RWPE1 (cell line): ENCODE measurements around the gene PDS5B.
"Not testable (repeated sequence)": the region's sequence is repeated elsewhere in the genome, so short reads cannot be mapped to it uniquely, and the experiment has no call there.

Experiments
- CTCF ChIA-PET: fragments of 350-600 bp; sonication (Branson Sonifier 250); formaldehyde crosslinking; extraction: SDS; loops from one replicate; lab custom pipeline; 2021; lab: Yijun Ruan, JAX
- POLR2A ChIA-PET: fragments of 400-600 bp; formaldehyde crosslinking; extraction: SDS; loops from one replicate; lab custom pipeline; 2020; ENCODE audit warnings: antibody characterized with exemption; ENCODE audit not compliant: low non-redundant PET; lab: Yijun Ruan, JAX
- DNase-seq: peaks from one replicate; pipeline ENCODE4 v3.0.0; 2012; ENCODE audit warnings: low spot score
- H3K27ac ChIP-seq: fragments of 450-650 bp; 2 replicates; pipeline ENCODE4 v1.5.1; 2017
- TF ChIP-seq, protein P1 (sequence below): fragments of 450-650 bp; conservative IDR thresholded peaks from 2 replicates; pipeline ENCODE4 v1.5.1; 2017; ENCODE audit warnings: low read depth, mild to moderate bottlenecking

PDS5B gene

DNA sequence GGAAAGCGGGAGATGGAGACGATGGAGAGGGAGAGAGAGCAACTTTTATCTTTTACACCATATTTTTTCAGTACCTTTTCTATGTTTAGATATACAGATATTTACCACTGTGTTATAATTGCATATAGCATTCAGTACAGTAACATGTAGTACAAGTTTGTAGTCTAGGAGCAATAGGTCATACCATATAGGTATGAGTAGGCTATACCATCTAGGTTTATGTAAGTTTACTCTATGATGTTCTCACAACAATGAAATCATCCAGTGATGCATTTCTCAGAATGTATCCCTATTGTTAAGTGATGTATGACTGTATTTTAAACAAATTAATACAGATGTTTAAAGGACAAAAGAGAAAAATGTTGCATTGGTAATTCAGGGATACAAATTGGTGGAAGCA, 136.1 kb downstream of the PDS5B start:
- H3K27ac ChIP-seq = no peak overlapping the region
- ChIA-PET CTCF (no interaction called here), POLR2A (no interaction called here)
- DNase-seq = no peak
- TF ChIP-seq, protein P1, sequence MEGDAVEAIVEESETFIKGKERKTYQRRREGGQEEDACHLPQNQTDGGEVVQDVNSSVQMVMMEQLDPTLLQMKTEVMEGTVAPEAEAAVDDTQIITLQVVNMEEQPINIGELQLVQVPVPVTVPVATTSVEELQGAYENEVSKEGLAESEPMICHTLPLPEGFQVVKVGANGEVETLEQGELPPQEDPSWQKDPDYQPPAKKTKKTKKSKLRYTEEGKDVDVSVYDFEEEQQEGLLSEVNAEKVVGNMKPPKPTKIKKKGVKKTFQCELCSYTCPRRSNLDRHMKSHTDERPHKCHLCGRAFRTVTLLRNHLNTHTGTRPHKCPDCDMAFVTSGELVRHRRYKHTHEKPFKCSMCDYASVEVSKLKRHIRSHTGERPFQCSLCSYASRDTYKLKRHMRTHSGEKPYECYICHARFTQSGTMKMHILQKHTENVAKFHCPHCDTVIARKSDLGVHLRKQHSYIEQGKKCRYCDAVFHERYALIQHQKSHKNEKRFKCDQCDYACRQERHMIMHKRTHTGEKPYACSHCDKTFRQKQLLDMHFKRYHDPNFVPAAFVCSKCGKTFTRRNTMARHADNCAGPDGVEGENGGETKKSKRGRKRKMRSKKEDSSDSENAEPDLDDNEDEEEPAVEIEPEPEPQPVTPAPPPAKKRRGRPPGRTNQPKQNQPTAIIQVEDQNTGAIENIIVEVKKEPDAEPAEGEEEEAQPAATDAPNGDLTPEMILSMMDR = no peak

DNA sequence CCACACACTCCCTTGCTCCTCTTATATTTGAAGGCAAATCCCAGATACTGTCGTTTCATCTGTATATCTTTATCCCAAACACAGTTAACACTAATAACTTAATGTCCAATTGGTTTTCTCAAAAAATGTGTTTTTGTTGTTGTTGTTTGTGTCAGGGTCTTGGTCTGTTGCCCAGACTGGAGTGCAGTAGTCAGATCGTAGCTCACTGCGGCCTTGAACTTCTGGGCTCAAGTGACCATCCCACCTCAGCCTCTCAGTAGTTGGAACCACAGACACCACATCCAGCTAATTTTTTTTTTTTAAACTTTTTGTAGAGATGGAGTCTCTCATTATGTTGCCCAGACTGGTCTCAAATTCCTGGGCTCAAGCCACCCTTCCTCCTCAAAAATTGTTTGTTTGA, 137.7 kb downstream of the PDS5B start:
- no peak for DNase-seq
- ChIA-PET POLR2A (no interaction called here), CTCF (interaction anchor here (0.6 kb wide), 1 partner anchor 55 kb away, joined by 6 read pairs; no protein-coding TSS in a partner anchor)
- H3K27ac ChIP-seq = no peak overlapping the region
- TF ChIP-seq, protein P1 = no peak

DNA sequence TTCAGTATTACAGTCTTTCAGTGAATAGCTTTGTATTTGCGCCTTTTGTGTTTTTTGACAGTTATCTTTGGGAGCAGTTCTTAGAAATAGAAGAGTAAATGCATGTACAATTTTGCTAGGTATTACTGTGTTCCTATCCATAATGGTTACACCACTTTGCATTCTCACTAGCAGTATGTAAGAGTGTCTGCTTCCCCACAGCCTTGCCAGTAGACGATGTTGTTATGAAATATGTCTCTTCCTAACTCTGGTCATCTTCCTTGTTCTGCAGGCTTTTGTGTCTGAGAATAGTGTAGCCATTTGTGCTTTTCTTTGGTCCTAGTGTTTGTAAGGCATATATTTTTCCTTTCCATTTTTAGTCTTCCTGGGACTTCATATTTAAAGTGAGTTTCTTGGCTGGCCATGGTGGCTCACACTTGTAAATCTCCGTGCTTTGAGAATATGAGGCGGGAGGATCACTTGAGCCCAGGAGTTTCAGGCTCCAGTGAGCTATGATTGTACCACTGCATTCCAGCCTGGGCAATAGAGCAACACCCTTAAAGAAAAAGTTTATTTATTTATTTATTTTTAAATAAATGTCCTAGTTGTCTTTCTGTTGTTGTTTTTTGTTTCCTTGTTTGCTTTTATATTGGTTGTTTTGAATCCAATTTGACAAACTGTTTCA, 140.3 kb downstream of the PDS5B start:
- no peak overlapping the region for H3K27ac ChIP-seq
- no peak for DNase-seq
- TF ChIP-seq, protein P1 = no peak
- ChIA-PET CTCF (no interaction called here), POLR2A (no interaction called here)

DNA sequence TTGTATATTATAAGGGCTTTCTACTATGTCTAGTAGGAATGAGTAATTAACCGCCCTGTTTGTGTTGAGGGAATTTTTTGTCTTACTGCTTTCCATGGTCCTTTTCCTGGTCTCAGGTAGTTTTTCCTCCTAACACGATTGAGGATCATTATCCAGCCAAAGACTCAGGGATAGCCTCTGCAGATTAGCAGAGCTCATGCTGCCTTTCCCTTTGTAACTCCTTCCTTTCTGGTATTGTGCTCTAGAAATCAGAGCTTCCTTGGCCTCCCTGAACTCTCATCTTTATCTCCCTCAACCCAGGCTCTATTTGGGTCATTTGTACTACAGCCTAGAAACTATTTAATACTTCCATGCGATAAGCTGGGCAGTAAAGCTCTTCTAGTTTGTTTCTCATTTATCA, 142.1 kb downstream of the PDS5B start:
- no peak overlapping the region for H3K27ac ChIP-seq
- TF ChIP-seq, protein P1 = no peak
- ChIA-PET CTCF (no interaction called here), POLR2A (no interaction called here)
- no peak for DNase-seq

DNA sequence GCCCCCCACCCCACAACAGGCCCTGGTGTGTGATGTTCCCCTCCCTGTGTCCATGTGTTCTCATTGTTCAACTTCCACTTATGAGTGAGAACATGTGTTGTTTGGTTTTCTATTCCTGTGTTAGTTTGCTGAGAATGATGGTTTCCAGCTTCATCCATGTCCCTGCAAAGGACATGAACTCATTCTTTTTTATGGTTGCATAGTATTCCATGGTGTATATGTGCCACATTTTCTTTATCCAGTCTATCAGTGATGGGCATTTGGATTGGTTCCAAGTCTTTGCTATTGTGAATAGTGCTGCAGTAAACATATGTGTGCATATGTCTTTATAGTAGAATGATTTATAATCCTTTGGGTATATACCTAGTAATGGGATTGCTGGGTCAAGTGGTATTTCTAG, 142.8 kb downstream of the PDS5B start:
- H3K27ac ChIP-seq, POLR2A ChIA-PET, CTCF ChIA-PET, DNase-seq: not testable (repeated sequence)

DNA sequence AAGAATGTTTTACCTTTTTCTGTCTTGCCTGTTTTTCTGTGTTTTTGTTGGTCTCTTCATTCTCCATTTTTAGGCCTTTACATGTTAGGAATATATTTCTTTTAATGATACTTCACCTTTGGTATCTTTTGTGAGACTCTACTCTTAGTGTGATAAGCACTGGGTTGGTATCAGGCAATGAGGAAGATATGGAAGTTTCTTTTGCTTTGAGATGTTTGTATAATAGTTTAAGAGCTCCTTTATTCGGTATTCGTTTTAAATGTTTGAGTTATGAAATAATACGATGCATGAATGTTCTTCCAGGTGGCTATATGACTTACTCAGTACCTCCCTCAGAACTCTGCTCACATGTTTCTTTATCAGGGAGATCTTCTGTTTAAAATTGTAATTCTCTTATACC, 144.8 kb downstream of the PDS5B start:
- no peak overlapping the region for H3K27ac ChIP-seq
- CTCF ChIA-PET = no interaction called here
- POLR2A ChIA-PET = no interaction called here
- DNase-seq = no peak
- TF ChIP-seq, protein P1 = no peak

DNA sequence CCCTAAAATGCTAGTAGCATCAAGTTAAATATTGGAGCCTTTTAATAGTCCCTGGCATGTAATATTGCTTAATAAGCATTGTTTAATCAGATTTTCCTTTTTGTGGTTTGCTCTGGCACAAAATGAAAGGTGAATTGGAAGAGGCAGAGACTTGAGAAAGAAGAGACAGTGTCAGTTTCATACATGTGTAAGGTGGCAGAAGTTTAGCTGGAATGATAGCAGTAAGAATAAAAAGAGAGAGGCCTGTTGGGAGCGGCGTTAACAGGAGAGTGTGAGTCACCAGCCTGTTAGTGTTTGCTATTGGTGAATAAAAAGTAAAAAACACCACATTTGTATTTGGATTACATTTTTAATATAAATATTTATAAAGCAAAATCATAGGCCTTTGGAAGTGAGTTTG, 145.3 kb downstream of the PDS5B start:
- DNase-seq = peak; percentile 19
- no peak overlapping the region for H3K27ac ChIP-seq
- TF ChIP-seq, protein P1 = no peak
- ChIA-PET CTCF (no interaction called here), POLR2A (no interaction called here)
